Osteoblast (primary cell): ENCODE data around the gene MRPS25. TPM values are rescaled to one million over a fixed set of nuclear protein-coding genes. Genes with fewer than 3 reads are reported as not detected.

Experiments
- DNase-seq: peaks from one replicate; pipeline ENCODE4 v3.0.0; 2011; ENCODE audit warnings: low spot score, mixed read lengths; ENCODE audit not compliant: insufficient read length; ENCODE audit errors: missing footprints
- H2AFZ ChIP-seq: 2 replicates; pipeline ENCODE4 v1.6.0; 2011; ENCODE audit warnings: mild to moderate bottlenecking, low read length
- H3K27ac ChIP-seq: 2 replicates; pipeline ENCODE4 v1.5.1; 2011; ENCODE audit warnings: mild to moderate bottlenecking, low read depth, low read length, moderate library complexity
- H3K27me3 ChIP-seq: 2 replicates; pipeline ENCODE4 v1.6.0; 2012; ENCODE audit warnings: mild to moderate bottlenecking, control low read depth, inconsistent platforms, low read length, moderate library complexity; ENCODE audit not compliant: insufficient read depth
- H3K36me3 ChIP-seq: 2 replicates; pipeline ENCODE4 v1.5.1; 2011; ENCODE audit warnings: mild to moderate bottlenecking, low read length, control low read depth, moderate library complexity; ENCODE audit not compliant: insufficient read depth
- H3K4me1 ChIP-seq: 2 replicates; pipeline ENCODE4 v1.5.1; 2011; ENCODE audit warnings: mild to moderate bottlenecking, low read length, control low read depth, moderate library complexity; ENCODE audit not compliant: insufficient read depth
- H3K4me2 ChIP-seq: 2 replicates; pipeline ENCODE4 v1.6.0; 2011; ENCODE audit warnings: mild to moderate bottlenecking, low read length; ENCODE audit not compliant: insufficient read depth
- H3K4me3 ChIP-seq: fragments of 200-600 bp; sonication (generic); 3 replicates; pipeline ENCODE4 v1.5.1; 2012; ENCODE audit warnings: mild to moderate bottlenecking, low read length, inconsistent platforms; ENCODE audit not compliant: insufficient read depth
- H3K79me2 ChIP-seq: 2 replicates; pipeline ENCODE4 v1.6.0; 2012; ENCODE audit warnings: mild to moderate bottlenecking, low read length, control low read depth, inconsistent platforms; ENCODE audit not compliant: insufficient read depth
- H3K9me3 ChIP-seq: 2 replicates; pipeline ENCODE4 v1.5.1; 2011; ENCODE audit warnings: low read depth, low read length, control low read depth
- H4K20me1 ChIP-seq: 2 replicates; pipeline ENCODE4 v1.6.0; 2012; ENCODE audit warnings: mild to moderate bottlenecking, low read length, control low read depth; ENCODE audit not compliant: insufficient read depth
- CTCF ChIP-seq: IDR thresholded peaks from 2 replicates; pipeline ENCODE4 v1.5.1; 2011; ENCODE audit warnings: mild to moderate bottlenecking, low read depth, low read length, moderate library complexity; ENCODE audit errors: extremely low read depth
- total RNA-seq: library from RNA; depleted of rRNA; stranded (reverse); fragments of >200 nt; gene quantifications from 2 replicates; pipeline ENCODE4 v1.2.3, GENCODE V29; 2012

MRPS25 gene
- total RNA-seq, 1 donor: 11.2 TPM

- H3K27ac ChIP-seq: peak overlapping the region; percentile 81
- DNase-seq: no peak
- H2AFZ ChIP-seq: no peak overlapping the region
- H4K20me1 ChIP-seq: no peaks in the 10 kb centered on the region
- no peak for TF ChIP-seq CTCF
- peaks cover 33% of the 10 kb centered on the region for H3K79me2 ChIP-seq
- peak overlapping the region; percentile 86 for H3K4me3 ChIP-seq
- H3K4me1 ChIP-seq: peaks cover 29% of the 10 kb centered on the region
- H3K27me3 ChIP-seq: no peaks in the 10 kb centered on the region
- H3K36me3 ChIP-seq: peaks cover 31% of the 10 kb centered on the region
- H3K9me3 ChIP-seq: no peaks in the 10 kb centered on the region
- H3K4me2 ChIP-seq: peak overlapping the region; percentile 99
Measured at GRCh38 chr3:15097891-15098290, 32.8 kb upstream of the MRPS25 start.

GRCh38 chr3:15096046-15096445 lies 30.9 kb upstream of the MRPS25 start:
- Histone ChIP-seq H3K9me3 (no peaks in the 10 kb centered on the region), H3K4me2 (no peak overlapping the region), H4K20me1 (no peaks in the 10 kb centered on the region), H3K79me2 (peaks cover 38% of the 10 kb centered on the region), H2AFZ (no peak overlapping the region), H3K4me1 (peaks cover 29% of the 10 kb centered on the region), H3K4me3 (no peak overlapping the region), H3K27me3 (no peaks in the 10 kb centered on the region), H3K27ac (no peak overlapping the region), H3K36me3 (peaks cover 40% of the 10 kb centered on the region)
- no peak for DNase-seq
- TF ChIP-seq CTCF: no peak

- Histone ChIP-seq H3K4me2 (peak overlapping the region; percentile 36), H2AFZ (no peak overlapping the region), H3K9me3 (no peaks in the 10 kb centered on the region), H3K79me2 (peaks cover 38% of the 10 kb centered on the region), H3K4me1 (peaks cover 23% of the 10 kb centered on the region), H3K27ac (peak overlapping the region; percentile 61), H3K4me3 (no peak overlapping the region), H3K27me3 (no peaks in the 10 kb centered on the region), H4K20me1 (no peaks in the 10 kb centered on the region), H3K36me3 (peaks cover 51% of the 10 kb centered on the region)
- DNase-seq: peak; percentile 32
- no peak for TF ChIP-seq CTCF
Measured at GRCh38 chr3:15094187-15094875, 29.2 kb upstream of the MRPS25 start.

- Histone ChIP-seq H3K4me1 (peaks cover 18% of the 10 kb centered on the region), H3K27ac (no peak overlapping the region), H3K27me3 (no peaks in the 10 kb centered on the region), H3K9me3 (no peaks in the 10 kb centered on the region), H3K4me3 (no peak overlapping the region), H3K4me2 (no peak overlapping the region), H2AFZ (no peak overlapping the region), H3K79me2 (peaks cover 26% of the 10 kb centered on the region), H4K20me1 (no peaks in the 10 kb centered on the region), H3K36me3 (peaks cover 59% of the 10 kb centered on the region)
- no peak for TF ChIP-seq CTCF
- no peak for DNase-seq
Measured at GRCh38 chr3:15092686-15093085, 27.6 kb upstream of the MRPS25 start.
